Panc1 (cell line): Measurements from ENCODE around the gene GSTM3. TPM values are rescaled to one million over a fixed set of nuclear protein-coding genes. Genes with fewer than 3 reads are reported as not detected.

ENCODE experiments used
- ATAC-seq: fragments of 200-7000 bp; cut with Tn5 transposase; 2 replicates; pipeline ENCODE4 v1.9.1; 2020; ENCODE audit warnings: mild to moderate bottlenecking, moderate library complexity
- BruUV-seq: library from RNA; stranded (reverse); fragments of 400-500 nt; replicated peaks from 2 replicates; lab custom pipeline; 2021; lab: Mats Ljungman, UMichigan
- CTCF ChIA-PET: fragments of 300-600 bp; sonication (Branson Sonifier 250); formaldehyde crosslinking; loops from one replicate; lab custom pipeline; 2022; ENCODE audit warnings: antibody characterized with exemption; lab: Charles Lee
- POLR2A ChIA-PET: fragments of 300-600 bp; sonication (Branson Sonifier 250); formaldehyde crosslinking; loops from one replicate; lab custom pipeline; 2022; ENCODE audit warnings: antibody characterized with exemption; lab: Charles Lee
- DNase-seq: peaks from one replicate; pipeline ENCODE4 v3.0.0-alpha.2; 2010; ENCODE audit warnings: low read depth, low spot score
- H3K27ac ChIP-seq: 2 replicates; pipeline ENCODE4 v1.5.1; 2011; ENCODE audit warnings: mild to moderate bottlenecking, low read length, inconsistent platforms
- H3K27me3 ChIP-seq: fragments of 200-500 bp; sonication (Bioruptor generic); 2 replicates; pipeline ENCODE4 v1.6.0; 2014; ENCODE audit warnings: low read length, inconsistent platforms; ENCODE audit not compliant: control insufficient read depth, insufficient read depth
- H3K36me3 ChIP-seq: fragments of 200-500 bp; sonication (Bioruptor generic); 2 replicates; pipeline ENCODE4 v1.5.1; 2014; ENCODE audit warnings: inconsistent platforms, mild to moderate bottlenecking, low read length, moderate library complexity; ENCODE audit not compliant: control insufficient read depth, insufficient read depth
- H3K4me1 ChIP-seq: 2 replicates; pipeline ENCODE4 v1.5.1; 2011; ENCODE audit warnings: inconsistent platforms, mild to moderate bottlenecking, low read length, moderate library complexity; ENCODE audit not compliant: control insufficient read depth, insufficient read depth
- H3K4me3 ChIP-seq, 2 experiments: 2 replicates each; pipeline ENCODE4 v1.5.1; 2011 to 2012; ENCODE audit warnings: low read depth in 2 of 2, low read length in 2 of 2, mild to moderate bottlenecking in 2 of 2, inconsistent platforms in 1 of 2, moderate library complexity in 1 of 2
- H3K9me3 ChIP-seq: fragments of 200-500 bp; sonication (Bioruptor generic); 2 replicates; pipeline ENCODE4 v1.5.1; 2014; ENCODE audit warnings: low read depth, mild to moderate bottlenecking, inconsistent platforms, low read length, moderate library complexity; ENCODE audit not compliant: control insufficient read depth, insufficient read depth
- CTCF ChIP-seq: fragments of 450-650 bp; IDR thresholded peaks from 2 replicates; pipeline ENCODE4 v1.5.1; 2017; ENCODE audit warnings: mild to moderate bottlenecking
- POLR2AphosphoS5 ChIP-seq: IDR thresholded peaks from 2 replicates; pipeline ENCODE4 v1.6.1; 2012; ENCODE audit warnings: mild to moderate bottlenecking, low read depth, low read length, moderate library complexity
- REST ChIP-seq, 2 experiments: IDR thresholded peaks; 2 replicates each; pipeline ENCODE4 v1.6.1; 2011 to 2012; ENCODE audit warnings: low read depth in 2 of 2, control low read depth in 1 of 2, low read length in 1 of 2, mild to moderate bottlenecking in 1 of 2, moderate library complexity in 1 of 2; ENCODE audit not compliant: insufficient read depth in 1 of 2
- SIN3A ChIP-seq: IDR thresholded peaks from 2 replicates; pipeline ENCODE4 v1.6.1; 2012; ENCODE audit warnings: low read depth, mild to moderate bottlenecking, low read length, moderate library complexity, borderline replicate concordance; ENCODE audit not compliant: insufficient read depth
- TCF7L2 ChIP-seq: IDR thresholded peaks from 2 replicates; pipeline ENCODE4 v1.6.1; 2011; ENCODE audit warnings: mild to moderate bottlenecking, low read depth, low read length, inconsistent platforms
- in situ Hi-C: cut with HindIII; loops from 2 replicates; pipeline ENCODE4 v1.10.0; 2016; ENCODE audit warnings: low sequenced_read_pairs, low pct_unique_long_range_greater_than_20kb
- intact Hi-C: fragments of 100-400 bp; cut with micrococcal nuclease; formaldehyde crosslinking; loops from one replicate; pipeline ENCODE4 v1.10.0; 2022; ENCODE audit not compliant: unreplicated experiment
- total RNA-seq: library from RNA; stranded (reverse); gene quantifications from one replicate; pipeline ENCODE4 v1.2.1, GENCODE V29; 2021; ENCODE audit not compliant: unreplicated experiment

The GSTM3 gene
- total RNA-seq, 1 experiment from 2014 or later, result 93.1 TPM

- ATAC-seq, result no peak
- ChIA-PET CTCF (interaction anchor here (0.6 kb wide), 1 partner anchor 306 kb away, joined by 3 read pairs; no protein-coding TSS in a partner anchor), POLR2A (no interaction called here)
- Histone ChIP-seq H3K9me3 (no peaks in the 10 kb centered on the region), H3K4me1 (no peaks in the 10 kb centered on the region), H3K27ac (no peak overlapping the region), H3K4me3 (no peak overlapping the region), H3K27me3 (no peaks in the 10 kb centered on the region), H3K36me3 (no peaks in the 10 kb centered on the region)
- no peak for DNase-seq
- TF ChIP-seq REST (IDR thresholded peaks at IDR 0.05; ENCODE audit: insufficient read depth in 1 of 2, low read depth in 2 of 2, low read length in 1 of 2) (no peak), TCF7L2 (no peak), CTCF (no peak), POLR2AphosphoS5 (no peak), SIN3A (no peak)
- intact Hi-C loops (loop anchor here (5.0 kb wide), 1 partner anchor 222 kb away; the partner anchor contains the start of gene GNAI3), in situ Hi-C loops (no loop called here)
- no TSS peak for BruUV-seq
These were observed 28.7 kb upstream of the GSTM3 start for GRCh38 chr1:109769330-109770078.

GRCh38 chr1:109768820-109769219, 28.0 kb upstream of the GSTM3 start:
- ATAC-seq (no peak), DNase-seq (no peak)
- Histone ChIP-seq H3K4me3 (no peak overlapping the region), H3K27me3 (no peaks in the 10 kb centered on the region), H3K9me3 (no peaks in the 10 kb centered on the region), H3K27ac (no peak overlapping the region), H3K4me1 (no peaks in the 10 kb centered on the region), H3K36me3 (no peaks in the 10 kb centered on the region)
- ChIA-PET CTCF (interaction anchor here (0.6 kb wide), 1 partner anchor 307 kb away, joined by 3 read pairs; no protein-coding TSS in a partner anchor), POLR2A (no interaction called here)
- TF ChIP-seq REST (IDR thresholded peaks at IDR 0.05; ENCODE audit: insufficient read depth in 1 of 2, low read depth in 2 of 2, low read length in 1 of 2) (no peak), SIN3A (no peak), POLR2AphosphoS5 (no peak), TCF7L2 (no peak)
- in situ Hi-C loops (no loop called here), intact Hi-C loops (no loop called here)
- BruUV-seq, result no TSS peak
